GM12874 (cell line): ENCODE measurements around the gene GPR18.

ENCODE experiments used
- TF ChIP-seq, protein P1 (sequence below): IDR thresholded peaks from 2 replicates; pipeline ENCODE4 v1.5.1; 2011; ENCODE audit warnings: low read depth, mild to moderate bottlenecking, control low read depth, low read length, moderate library complexity; ENCODE audit not compliant: insufficient read depth

Gene GPR18

DNA sequence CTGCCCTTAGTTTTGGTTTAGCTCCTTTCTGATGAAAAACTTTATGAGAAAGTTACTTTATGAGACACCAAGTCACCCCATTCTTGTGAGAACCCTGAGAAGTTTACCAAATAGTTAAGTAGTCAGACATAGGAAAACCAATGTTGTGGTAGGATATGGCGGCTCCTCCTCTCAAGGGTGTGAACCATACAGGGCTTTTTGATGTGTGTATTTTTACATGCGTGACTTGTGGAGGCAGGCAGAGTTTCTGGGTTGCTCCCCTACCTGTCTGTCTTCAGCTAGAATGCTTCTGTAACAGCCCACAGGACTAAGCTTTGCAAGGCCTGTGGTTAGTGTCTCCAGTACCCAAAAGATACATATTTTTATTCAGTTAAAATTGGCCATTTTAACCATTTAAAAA lies 39.2 kb downstream of the GPR18 start:
- TF ChIP-seq, protein P1, sequence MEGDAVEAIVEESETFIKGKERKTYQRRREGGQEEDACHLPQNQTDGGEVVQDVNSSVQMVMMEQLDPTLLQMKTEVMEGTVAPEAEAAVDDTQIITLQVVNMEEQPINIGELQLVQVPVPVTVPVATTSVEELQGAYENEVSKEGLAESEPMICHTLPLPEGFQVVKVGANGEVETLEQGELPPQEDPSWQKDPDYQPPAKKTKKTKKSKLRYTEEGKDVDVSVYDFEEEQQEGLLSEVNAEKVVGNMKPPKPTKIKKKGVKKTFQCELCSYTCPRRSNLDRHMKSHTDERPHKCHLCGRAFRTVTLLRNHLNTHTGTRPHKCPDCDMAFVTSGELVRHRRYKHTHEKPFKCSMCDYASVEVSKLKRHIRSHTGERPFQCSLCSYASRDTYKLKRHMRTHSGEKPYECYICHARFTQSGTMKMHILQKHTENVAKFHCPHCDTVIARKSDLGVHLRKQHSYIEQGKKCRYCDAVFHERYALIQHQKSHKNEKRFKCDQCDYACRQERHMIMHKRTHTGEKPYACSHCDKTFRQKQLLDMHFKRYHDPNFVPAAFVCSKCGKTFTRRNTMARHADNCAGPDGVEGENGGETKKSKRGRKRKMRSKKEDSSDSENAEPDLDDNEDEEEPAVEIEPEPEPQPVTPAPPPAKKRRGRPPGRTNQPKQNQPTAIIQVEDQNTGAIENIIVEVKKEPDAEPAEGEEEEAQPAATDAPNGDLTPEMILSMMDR = no peak

DNA sequence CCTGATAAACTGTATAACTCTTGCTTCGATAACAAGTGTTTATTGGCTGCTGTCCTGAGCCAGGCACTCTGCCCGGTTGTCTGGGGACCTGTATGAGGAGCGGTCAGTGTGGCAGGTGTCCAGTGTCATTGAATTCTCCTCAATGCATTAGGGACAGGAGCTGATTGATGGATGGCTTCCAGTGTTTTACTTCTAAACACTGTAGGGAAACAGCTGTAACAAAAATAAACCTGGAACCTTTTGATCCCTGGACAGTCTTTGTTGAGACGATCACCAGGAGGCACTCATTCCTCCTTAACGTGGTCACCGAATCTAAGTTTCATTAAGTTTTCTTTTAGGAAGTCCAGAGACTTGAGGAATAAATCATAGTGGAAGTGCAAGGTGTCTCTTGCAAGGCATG lies 39.6 kb downstream of the GPR18 start:
- TF ChIP-seq, protein P1 = no peak

DNA sequence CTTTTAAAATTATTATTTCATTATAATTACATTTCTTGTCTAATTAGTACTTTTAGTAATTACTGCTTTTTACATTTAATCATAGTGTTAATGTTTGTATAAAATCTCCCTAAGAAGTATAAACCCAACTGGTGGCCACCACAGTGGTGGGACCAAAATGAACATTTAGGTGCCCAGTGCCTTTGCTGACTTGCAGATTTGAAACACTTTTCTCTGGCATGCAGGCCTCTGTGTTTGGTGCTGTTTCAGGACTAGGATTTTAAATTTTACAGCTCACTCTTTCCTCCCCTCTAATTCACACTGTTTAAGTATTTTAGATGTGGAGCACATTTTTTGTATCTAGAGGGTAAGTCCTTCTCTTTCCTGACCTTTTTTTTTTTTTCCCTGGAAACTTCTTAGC lies 40.1 kb downstream of the GPR18 start:
- TF ChIP-seq, protein P1 = no peak

DNA sequence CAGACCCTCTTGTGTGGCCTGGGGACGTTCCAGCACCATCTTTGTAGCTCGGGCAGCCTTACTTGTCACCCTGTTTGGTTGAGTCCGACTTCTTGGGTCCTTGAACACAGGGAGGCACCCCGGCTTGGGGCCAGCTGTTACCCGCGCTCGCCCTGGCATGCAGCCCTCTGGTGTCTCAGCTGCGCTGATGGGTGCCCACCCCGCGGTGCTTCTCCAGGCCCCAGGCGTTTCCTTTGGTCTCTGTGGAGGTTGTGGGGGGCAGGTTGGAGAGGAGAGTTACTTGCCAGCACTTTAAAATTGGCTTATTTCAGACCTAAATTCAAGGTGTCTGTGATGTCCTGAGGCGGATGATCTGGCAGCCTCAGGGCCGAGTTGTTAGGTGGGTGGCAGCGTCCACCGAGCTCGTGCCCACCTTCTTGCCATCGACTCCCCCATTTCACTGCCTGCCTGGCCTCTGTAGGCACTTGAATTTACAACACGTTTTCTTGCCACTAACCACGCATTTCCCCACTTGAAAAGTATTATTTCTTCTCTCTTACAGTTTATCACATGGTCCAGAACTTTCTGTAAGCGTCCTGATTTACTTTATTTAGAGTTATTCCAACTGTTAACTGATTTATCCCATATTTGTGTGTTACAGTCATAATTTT lies 40.6 kb downstream of the GPR18 start:
- TF ChIP-seq, protein P1 = no peak

DNA sequence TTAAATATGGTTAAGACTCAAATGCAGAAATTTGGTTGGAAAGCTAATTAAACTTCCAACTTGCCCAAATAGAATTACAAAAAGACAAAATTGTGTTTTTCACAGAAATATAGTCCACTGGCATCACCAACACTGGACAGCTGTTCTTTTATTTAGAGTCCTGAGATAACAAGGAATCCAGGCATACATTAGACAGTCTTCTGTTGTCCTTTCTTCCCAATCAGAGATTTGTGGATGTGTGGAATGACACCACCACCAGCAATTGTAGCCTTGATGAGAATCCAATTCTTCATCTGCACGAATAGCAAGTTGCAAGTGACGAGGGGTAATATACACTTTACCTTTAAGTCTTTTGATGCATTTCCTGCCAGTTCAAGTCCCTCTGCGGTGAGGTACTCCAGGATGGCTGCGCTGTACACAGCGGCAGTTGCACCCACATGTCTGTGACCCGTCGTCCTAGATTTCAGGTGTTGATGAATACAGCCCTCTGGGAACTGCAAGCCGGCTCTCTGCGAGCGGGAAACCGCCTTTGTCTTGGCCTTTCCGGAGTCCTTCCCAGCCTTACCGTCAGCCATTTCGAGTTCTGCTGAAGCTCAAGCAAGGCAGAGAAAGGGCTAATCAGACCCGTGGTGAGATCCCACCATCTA lies 42.9 kb downstream of the GPR18 start:
- TF ChIP-seq, protein P1 = no peak

DNA sequence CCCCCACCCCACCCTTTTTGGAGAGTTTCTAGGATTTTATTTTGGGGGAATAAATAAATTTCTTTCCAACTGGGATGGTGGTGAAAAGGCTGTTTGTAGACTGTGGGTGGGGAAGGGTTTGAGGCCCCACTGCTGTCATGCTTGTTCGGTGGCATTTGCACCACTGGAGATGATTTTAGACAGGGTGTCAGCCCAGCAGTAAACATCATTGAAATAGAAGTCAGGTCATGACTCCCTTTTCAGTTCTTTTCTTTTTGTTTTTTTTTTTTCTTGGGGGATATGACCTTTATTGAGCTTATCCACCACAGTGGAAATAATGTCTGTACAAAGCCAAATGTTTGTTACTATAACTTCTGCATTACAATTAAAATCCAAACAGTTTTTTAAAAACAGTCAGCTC lies 43.4 kb downstream of the GPR18 start:
- TF ChIP-seq, protein P1 = no peak

DNA sequence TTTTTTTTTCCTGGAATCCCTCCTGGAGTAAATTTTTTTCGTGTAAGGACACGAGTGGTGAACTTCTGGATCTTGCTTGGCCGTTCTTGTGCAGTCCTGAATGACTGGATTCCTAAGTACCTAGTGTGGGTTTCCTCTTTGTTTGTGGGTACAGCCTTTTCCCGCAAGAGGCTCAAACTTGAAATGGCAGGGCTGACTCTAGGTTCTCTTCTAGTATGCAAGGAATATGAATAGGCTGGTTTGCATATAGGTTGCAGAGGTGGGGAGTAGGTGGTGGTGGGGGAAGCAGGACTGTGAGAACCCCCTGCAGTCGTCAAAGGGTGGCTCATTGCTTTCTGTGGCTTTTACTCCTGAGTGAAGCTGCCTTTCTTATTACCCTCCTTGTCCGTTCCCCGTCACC lies 43.9 kb downstream of the GPR18 start:
- TF ChIP-seq, protein P1 = no peak
